HG03342 (cell line): ENCODE measurements around the gene USP6.
"Not testable (repeated sequence)": the region's sequence is repeated elsewhere in the genome, so short reads cannot be mapped to it uniquely, and the experiment has no call there.

ENCODE experiments used
- ATAC-seq: cut with Tn5 transposase; IDR thresholded peaks from one replicate; pipeline ENCODE4 v1.9.1; 2021; ENCODE audit warnings: mild to moderate bottlenecking, moderate library complexity; ENCODE audit not compliant: unreplicated experiment

Gene USP6

DNA sequence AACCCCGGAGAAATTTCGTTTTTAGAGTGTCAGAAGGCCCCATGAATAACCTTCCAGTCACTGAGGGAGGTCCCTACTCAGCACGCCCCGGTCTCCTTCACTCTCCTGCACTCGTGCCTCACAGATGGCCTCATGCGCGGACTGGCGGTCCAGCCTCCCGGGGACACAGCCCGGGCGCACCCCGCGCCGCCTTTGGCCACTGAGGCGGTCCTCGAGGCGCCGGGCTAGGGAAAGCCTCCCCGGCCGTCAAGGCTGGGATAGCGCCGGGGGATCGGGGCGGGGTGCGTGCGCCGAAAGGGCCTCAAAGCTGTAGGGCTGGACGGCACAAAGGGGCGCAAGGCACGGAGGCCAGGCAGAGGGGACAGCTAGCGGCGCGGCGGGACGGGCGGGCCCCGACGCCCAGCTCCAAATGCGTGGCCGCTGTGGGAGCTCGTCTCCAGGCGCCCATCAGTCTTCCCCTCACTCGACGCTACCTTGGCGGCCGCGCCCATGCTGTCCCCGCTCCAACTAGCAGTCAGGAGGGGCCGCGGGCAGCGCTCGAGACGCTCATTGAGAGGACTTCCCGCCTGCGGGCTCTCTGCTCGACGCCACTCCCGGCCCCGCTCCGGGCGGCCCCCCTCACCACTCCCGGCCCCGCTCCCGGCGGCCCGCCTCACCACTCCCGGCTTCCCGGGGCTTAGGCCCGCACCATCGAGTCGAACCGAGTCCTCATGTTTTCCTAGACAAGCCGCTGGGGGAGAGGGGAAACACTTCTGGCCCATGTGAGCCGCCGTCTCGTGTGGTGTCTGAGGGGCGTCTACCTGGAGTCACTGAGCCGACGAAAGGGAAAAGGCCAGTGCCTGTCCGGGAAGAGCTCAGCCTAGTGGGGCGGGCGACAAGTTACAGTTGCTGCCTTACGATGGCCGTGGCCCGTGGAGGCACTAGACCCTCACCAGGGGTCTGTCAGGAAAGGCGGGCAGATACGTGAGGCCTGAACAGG, at the start of gene USP6:
Gene USP6 (plus strand): TSS at position 360 of the 979 bp plus-strand sequence. CDS start 14,336 bp downstream, outside the sequence.
- ATAC-seq: no peak

DNA sequence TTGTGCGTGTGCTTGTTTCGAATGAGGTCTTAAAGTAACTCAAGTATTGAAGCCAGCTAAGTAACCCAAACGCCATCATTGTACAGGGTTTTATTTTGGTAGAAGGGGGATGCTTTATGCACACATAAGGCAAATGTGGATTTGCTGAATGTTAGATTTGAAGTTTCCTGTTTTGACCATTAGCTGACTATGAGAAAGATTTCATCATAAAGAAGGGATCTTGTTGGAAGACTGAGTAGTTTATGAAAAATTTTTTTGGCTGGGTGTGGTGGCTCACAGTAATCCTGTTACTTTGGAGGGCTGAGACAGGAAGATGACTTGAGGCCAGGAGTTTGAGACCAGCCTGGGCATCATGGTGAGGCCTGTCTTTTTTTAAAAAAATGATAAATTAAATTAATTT, 47.6 kb upstream of the USP6 start:
- no peak for ATAC-seq

DNA sequence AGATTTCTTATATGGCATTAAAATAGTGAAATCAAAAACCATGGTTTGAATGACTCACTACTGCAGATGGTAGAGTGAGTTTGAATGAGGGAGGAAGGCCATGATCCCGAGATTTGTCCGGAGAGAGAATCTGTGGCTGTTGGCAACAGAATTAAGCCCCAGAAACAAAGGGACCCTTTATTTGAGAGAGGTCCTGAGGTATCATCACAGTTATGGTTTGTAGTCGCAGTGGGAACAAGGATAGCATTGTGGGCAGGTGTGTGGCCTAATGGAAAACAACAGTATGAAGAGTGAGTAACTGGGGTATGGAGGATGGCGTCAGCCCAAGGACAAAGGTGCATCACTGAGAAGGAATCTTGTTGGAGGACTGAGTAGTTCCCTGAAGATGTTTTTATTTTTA, 46.1 kb upstream of the USP6 start:
- ATAC-seq: no peak

DNA sequence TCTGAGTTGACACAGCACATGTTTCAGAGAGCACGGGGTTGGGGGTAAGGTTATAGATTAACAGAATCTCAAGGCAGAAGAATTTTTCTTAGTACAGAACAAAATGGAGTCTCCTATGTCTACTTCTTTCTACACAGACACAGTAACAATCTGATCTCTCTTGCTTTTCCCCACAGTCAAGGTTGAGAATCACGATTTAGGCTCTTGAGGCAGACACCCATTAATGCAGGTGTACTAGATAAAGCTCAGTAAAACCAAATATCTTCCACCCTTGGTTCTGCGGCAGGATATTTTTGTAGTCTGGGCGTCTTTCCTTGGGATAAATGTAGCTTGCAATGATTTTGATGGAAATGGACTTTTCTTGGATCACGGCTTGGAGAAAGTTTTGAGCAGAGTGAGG, 40.4 kb upstream of the USP6 start:
- not testable (repeated sequence) for ATAC-seq

DNA sequence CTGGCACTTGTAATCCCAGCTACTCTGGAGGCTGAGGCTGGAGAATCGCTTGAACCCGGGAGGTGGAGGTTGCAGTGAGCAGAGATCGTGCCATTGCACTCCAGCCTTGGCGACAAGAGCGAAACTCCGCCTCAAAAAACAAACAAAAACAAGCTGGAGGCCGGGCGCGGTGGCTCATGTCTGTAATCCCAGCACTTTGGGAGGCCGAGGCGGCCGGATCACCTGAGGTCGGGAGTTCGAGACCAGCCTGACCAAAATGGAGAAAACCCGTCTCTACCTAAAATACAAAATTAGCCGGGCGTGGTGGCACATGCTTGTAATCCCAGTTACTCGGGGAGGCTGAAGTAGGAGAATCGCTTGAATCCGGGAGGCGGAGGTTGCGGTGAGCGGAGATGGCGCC, 38.6 kb upstream of the USP6 start:
- not testable (repeated sequence) for ATAC-seq

DNA sequence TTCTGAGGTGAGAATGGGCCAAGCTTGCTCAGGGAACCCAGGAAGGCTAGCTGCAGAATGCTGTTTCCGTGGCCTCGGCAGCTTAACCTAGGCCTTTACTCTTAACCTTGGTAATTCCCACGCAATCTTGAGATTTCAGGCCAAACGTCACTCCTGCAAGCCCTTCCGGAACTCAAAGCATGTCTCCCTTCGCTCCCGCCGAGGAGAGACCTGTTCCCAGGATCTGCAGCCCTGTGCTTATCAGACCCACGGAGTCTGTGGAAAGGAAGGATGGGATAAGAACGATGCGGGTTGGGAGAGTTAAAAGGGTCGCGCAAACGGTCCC, 38.1 kb upstream of the USP6 start:
- ATAC-seq: no peak

DNA sequence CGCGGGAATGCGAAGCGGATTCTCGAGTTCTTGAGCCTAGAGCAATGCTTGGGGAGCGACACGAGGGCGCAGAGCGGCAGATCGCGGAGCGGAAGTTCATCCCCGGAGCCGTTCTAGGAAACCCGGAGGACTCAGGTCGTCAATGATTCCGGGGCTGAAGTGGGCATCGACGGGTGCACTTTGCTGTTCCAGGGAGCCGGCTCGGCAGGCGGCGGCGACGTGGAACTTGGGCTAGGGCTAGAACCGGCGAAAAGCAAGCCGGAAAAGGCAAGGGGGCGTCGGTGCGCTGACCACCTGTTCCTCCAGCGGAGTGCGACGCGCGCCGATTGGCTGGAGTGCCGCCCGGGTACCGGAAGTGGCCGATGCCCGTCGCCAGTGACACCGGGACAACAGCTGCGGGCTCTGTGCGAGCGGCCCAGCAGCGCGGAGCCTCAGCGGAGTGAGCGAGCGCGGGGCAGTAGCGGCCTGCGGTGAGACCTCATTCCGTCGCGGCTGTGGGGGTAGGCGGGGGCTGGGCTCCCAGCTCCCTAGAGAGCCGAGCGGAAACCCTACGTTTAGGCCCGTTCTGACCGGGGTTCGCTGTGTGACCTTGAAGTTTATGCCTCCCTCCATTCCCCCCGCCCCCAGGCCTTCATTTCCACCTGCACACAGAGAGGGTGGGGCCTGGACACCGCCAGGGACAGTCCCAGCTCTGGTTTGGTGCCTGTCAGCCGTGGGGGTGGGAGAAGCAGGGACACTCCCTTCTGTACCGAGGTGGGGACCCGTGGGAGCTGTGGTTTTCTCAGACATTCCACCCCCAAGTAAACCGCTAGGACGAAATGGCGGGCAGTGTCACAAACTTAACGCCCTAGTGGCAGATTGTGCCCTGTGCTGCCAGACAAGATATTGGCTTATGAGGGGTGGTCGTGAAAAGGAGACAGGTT, 37.5 kb upstream of the USP6 start, which contains the start of gene ZFP3:
Gene ZFP3 (plus strand): TSS at position 362 of the 923 bp plus-strand sequence. CDS start 13,038 bp downstream, outside the sequence.
- ATAC-seq: peak; percentile 84

DNA sequence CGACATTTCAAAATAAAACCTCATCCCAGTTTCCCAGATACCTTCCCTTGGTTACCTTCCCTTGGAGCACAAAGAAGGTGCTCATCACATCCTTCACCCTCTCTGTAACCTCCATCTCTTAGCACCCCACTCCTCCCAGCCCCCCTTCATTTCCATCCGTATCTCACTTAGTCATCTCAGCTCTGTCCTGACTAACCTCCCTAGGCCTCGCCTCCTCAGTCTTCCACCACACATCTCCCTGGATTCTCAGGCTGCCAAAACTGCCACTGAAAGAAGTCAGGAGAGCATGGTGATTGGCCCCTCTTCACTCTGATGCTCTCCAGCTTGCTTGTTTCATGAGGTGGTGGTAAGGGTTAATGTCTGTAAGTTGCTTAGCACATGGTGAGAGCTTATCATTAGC, 35.2 kb upstream of the USP6 start:
- ATAC-seq: no peak

DNA sequence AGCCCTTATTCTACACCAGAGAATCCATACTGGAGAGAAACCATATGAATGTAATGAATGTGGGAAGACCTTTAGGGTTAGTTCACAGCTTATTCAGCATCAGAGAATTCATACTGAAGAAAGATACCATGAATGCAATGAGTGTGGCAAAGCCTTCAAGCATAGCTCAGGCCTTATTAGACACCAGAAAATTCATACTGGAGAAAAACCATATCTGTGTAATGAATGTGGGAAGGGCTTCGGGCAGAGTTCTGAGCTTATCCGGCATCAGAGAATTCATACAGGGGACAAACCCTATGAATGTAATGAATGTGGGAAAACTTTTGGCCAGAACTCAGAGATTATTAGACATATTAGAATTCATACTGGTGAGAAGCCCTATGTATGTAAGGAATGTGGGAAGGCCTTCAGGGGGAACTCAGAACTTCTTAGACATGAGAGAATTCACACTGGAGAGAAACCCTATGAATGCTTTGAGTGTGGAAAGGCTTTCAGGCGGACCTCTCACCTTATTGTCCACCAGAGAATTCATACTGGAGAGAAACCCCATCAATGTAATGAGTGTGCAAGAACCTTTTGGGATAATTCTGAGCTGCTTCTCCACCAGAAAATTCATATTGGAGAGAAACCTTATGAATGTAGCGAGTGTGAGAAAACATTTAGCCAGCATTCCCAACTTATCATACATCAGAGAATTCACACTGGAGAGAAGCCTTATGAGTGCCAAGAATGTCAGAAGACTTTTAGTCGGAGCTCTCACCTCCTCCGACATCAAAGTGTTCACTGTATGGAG, 23.4 kb upstream of the USP6 start:
- no peak for ATAC-seq

DNA sequence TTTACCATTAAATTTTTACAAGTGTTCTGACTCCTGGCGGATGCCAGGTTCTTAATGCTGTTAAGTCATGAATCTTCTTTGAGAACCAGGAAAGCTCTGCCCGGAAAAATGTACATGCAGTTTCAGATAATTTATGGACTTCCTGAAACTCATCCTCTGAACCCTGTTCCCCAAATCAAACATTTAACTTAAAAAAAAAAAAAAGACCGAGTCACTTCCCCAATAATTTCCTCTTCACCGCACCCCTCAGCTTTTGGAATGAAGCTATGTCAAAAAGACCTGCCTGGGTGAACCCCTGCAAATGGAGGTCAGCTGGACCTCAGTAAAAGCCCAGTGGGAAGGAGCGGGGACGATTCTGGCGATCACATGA, 19.1 kb upstream of the USP6 start:
- no peak for ATAC-seq

DNA sequence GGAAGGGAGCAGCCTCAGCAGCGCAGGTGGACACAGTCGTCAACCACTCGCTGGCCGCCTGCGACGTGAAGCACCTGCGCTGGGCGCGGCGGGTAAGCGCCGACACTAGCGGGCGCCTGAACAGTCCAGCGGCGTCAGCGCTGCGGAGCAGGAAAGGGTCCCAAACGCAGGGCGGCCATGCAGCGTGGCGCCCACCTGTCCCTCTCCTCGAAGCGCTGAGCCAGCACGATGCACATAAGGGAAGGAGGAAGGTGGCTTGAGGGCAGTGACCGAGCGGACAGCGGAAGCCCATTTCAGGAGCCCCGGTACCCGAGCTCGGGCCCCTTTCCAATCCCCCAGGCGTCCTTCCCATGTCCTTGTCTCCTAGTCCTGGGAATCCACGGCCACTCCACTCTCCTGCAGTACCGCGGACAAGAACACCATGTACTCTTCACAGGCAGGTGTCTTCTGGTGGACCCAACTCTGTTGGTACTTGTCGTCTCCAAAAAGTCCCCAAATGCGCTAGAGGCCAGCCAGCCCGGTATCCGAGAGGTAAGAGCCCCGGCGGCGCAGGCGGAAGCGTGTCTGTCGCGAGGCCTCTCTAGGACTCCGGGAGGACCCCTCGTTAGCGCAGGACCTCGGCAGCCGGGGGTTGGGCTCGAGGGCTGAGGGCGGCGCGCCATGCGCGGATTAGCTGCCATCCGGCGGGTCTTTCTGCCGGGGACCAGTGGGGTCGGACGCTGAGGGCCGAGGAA, 18.6 kb upstream of the USP6 start:
- ATAC-seq: no peak

DNA sequence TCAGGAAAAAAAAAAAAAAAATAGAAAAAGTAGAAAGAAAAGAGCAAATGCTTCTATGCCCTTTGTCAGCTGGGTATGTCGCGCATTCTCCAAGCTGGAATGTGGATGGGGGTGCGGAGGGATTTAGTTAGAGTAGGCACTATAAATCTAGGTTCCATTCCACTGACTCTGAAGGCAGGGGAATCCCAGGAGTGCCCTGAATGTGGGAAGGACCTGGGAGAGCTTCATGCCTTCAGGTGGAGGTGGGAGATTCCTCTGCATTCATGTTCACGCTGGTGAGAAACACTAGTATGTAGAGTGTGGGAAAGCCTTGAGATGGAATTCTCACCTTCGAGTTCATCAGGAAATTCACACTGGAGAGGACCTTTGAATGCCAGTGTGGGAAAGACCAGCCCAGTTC, 16.6 kb upstream of the USP6 start:
- ATAC-seq: no peak

DNA sequence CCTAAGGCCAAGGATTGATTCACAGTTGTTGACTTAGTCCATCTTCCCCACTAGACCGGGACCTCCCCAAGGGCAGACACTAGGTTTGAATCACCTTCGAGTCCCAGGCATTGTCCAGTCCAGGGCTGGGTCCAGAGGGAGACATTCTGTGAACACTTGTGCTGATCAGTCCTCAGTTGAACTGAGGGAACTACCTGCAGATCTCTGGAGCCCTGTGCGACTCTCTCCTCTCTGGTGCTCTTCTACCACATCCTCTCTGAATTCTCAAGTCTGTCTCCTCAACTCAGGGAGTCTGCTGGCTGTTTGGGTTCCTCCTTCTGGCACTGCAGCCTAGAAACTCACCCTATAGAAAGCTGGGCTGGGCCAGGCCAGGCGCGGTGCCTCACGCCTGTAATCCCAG, 15.0 kb upstream of the USP6 start:
- no peak for ATAC-seq

DNA sequence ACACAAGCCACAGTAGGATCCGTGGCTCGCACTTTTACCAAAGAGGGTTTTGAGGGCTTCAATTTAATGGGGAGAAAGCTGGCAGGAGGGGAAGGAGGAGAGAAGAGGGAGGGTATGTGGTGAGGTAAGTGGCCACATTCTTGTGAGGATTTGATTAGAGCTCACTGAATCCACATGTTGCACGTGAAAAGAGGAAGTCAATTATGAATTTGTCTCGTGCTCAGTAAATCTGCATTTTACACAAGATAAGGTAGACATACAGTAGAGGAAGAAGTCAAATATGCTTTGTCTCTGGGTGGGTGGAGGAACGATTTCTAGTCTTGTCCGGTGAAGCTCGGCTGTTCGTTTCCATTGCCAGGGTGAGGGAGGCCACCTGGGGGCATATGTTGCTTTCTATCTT, 5.0 kb upstream of the USP6 start:
- ATAC-seq: no peak

DNA sequence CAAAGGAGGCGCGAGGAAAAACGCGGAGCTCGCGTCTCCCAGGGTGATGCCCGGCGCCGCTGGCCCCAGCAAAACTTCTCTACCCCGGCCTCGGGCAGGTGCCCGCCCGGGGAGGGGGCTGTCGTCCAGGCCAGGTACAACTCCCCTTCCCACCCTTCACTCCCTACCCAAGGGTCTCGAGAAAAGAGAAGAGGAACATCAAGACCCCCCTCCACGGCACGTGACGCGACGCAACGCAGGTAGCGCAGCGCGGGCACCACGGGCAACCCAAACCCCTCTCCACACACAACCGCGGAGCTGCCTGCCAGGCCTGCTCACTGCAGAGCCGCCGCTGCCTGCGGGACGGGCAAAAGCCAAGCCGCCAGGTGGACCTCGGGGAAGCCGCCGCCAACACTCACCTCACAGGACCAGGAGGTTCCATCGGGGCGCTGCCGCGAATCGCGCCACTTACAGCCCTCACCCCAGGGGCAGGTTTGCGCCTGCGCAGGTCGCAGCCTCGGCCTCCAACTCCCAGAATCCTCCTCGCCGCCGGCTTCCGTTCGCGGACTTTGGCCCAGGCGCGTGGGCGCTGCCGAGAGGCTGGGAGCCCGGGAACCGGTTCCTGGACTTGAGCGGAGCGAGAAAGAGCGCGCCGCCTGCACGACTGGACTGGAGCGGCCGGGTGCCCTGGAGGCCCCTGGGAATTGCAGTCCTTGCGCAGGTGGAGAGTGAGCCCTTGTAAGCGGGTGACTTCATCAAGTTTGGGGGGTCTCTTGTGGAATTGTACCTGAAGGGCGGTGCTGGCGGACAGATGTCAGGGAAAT, 4.2 kb upstream of the USP6 start, which contains the start of gene ZNF232:
Gene ZNF232 (minus strand): TSS at position 477 of the 803 bp plus-strand sequence. CDS start 56 bp downstream, at position 421.
- ATAC-seq: peak; percentile 84

DNA sequence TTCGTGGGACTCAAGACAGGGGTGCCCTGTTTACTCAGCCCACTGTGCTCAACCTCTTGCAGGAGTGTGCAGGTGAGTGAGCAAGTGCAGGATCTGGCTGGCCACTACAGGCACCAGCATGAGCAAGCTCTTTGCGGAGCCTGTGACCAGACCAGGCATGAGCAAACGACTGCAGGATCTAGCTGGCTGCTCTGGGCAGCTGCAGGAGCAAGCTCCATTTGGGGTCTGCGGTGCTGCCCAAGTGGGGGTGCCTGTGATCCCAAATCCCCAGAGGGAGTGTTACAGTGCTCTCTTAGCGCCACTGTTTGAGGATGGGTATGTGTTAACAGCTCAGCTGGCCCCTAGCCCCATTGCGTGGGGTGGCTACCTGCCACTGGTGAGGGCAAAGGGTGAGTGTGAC, 2.4 kb downstream of the USP6 start:
- ATAC-seq: no peak

DNA sequence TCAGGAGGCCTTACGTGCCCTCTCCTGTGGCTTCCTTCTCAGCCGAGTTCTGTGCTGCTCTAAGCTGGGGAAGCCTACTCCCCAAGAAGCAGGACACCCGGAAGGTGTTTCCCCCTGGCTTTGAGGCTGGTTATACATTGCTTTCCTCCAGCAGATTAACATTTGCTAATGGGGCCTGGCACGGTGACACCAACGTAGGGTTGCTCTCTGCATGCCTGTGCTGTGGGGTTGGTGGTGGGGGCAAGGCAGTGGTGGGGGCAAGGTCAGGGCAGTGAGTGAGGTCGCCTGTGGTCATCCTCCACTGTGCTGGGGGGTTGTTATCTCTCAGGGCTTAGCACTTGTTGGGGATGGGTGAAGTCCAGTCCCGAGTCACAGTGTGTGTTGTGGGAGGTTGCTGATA, 4.2 kb downstream of the USP6 start:
- ATAC-seq: no peak

DNA sequence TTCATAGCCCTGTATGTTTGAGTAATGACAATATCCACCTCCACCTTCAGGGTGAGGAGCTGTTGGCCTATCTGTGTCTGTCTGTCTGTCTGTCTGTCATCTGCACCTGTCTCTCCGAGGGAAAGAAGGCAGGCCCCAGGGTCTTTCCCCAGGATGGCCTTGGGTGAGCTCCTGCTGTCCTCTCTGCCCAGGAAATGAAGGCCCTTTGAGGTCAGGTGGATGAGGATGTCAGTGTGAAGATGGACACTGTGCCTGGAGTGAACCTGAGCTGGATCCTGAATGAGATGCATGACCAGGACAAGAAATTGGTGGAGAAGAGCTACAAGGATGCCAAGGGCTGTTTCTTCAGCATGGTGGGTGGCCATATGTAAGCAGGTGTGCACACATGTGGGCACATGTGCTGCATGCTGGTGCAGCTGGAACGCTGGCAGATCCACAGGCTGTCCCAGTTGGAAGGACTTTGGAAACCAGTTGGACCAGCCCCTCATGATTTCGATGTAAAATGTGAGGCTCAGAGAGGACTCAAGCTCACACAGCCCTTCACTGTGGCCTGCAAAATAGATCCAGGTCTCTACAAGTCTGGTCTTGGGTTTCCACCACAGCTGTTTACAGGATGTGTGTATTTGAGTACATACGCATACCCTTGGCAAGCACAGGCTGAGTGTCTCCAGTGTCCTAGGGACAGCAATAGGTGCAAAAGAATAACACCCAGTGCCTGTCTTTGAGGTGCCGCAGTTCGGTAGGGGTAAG, 4.8 kb downstream of the USP6 start:
- ATAC-seq: not testable (repeated sequence)
